ENCODE data around the gene NTM. TPM values are rescaled to one million over a fixed set of nuclear protein-coding genes. Genes with fewer than 3 reads are reported as not detected.
"Not testable (repeated sequence)": the region's sequence is repeated elsewhere in the genome, so short reads cannot be mapped to it uniquely, and the experiment has no call there.

Gene NTM
- total RNA-seq, 2 donors from 2014 or later = not detected

DNA sequence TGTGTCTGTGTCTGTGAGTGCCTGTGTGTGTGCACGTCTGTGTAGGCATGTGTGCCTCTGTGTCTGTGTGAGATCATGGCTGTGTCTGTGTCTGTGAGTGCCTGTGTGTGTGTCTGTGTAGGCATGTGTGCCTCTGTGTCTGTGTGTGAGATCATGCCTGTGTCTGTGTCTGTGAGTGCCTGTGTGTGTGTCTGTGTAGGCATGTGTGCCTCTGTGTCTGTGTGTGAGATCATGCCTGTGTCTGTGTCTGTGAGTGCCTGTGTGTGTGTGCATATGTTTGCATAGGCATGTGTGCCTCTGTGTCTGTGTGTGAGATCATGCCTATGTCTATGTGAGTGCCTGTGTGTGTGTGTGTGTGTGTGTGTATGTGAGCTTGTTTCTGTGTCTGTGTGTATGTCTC, 310.0 kb downstream of the NTM start:
- not testable (repeated sequence) for ATAC-seq; H3K4me1 Mint-ChIP-seq; H3K4me3 Mint-ChIP-seq; H3K9me3 ChIP-seq (ENCODE audit: control insufficient read depth, low read length, poor library complexity, severe bottlenecking); DNase-seq; H3K27me3 Mint-ChIP-seq; H3K36me3 Mint-ChIP-seq (ENCODE audit: low read depth); H3K27ac Mint-ChIP-seq

GRCh38 chr11:131681920-131682319, 311.5 kb downstream of the NTM start:
- Mint-ChIP-seq H3K4me1 (no peaks in the 10 kb centered on the region), H3K27ac (no peak overlapping the region), H3K4me3 (no peak overlapping the region), H3K27me3 (peaks cover 15% of the 10 kb centered on the region), H3K36me3 (ENCODE audit: low read depth) (peaks cover 2% of the 10 kb centered on the region)
- ATAC-seq (no peak), DNase-seq (no peak)
- no peaks in the 10 kb centered on the region for H3K9me3 ChIP-seq (ENCODE audit: control insufficient read depth, low read length, poor library complexity, severe bottlenecking)

DNA sequence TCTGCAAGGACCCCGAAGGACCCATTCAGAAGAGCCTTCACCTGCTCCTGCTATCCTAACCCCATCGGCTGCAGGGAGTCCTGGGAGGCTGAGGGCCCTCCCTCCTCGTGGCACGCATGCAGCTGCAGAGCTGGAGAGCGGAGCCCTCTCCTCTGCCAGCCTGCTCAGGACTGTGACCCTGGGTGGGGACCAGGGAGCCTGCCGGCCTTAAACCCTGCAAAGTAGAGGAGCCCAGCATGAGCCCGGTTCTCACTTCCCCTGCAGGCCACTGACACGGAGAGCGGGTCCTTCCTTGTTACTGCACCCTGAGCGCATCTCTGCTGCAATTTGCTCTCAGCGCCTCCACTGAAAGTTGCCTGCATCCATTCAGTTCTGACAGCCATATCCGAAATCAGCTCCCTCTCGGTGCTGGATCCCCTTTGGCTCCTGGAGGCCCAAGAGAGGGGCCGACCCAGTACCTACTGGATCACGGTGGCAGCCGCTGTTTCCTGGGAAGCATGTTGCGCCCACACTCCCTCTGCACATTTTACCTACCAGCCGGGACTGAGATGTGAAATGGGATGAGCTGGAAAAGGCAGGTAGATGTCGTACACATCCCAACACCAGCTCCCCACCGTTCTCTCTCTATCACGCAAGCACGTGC, 312.1 kb downstream of the NTM start:
- H3K4me3 Mint-ChIP-seq = no peak overlapping the region

GRCh38 chr11:131683131-131683530, 312.7 kb downstream of the NTM start:
- DNase-seq (no peak), ATAC-seq (no peak)
- H3K27ac Mint-ChIP-seq = no peak overlapping the region
- H3K27me3 Mint-ChIP-seq = peaks cover 15% of the 10 kb centered on the region
- H3K4me1 Mint-ChIP-seq = no peaks in the 10 kb centered on the region
- peaks cover 2% of the 10 kb centered on the region for H3K36me3 Mint-ChIP-seq (ENCODE audit: low read depth)
- no peak overlapping the region for H3K4me3 Mint-ChIP-seq
- no peaks in the 10 kb centered on the region for H3K9me3 ChIP-seq (ENCODE audit: control insufficient read depth, low read length, poor library complexity, severe bottlenecking)

More for the DNA sequence above, 312.1 kb downstream of the NTM start:
- ATAC-seq (no peak), DNase-seq (no peak)
- no peak overlapping the region for H3K27ac Mint-ChIP-seq
- H3K27me3 Mint-ChIP-seq = peaks cover 15% of the 10 kb centered on the region
- H3K4me1 Mint-ChIP-seq = no peaks in the 10 kb centered on the region
- H3K36me3 Mint-ChIP-seq (ENCODE audit: low read depth) = peaks cover 2% of the 10 kb centered on the region
- no peaks in the 10 kb centered on the region for H3K9me3 ChIP-seq (ENCODE audit: control insufficient read depth, low read length, poor library complexity, severe bottlenecking)

DNA sequence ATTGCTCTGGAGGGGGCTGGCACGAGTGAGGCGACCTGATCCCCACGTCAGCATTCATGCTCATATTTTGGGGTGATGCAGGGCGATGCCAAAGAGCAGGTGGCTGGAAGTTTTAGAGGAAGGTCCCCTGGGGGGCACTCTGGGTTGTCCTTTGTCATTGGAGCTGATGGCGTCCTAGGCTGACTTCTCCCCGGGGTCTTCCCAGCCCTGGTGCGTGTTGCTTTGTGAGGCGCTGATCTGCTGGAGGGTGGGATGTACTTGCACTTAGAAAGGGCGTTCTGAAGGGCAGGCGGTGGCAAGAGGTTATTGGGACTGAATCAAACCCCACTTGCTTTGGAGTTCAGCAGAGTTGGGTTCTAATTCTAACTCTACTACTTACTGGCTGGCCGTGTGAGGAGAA, 313.3 kb downstream of the NTM start:
- no peak for ATAC-seq
- peaks cover 15% of the 10 kb centered on the region for H3K27me3 Mint-ChIP-seq
- DNase-seq = no peak
- H3K9me3 ChIP-seq (ENCODE audit: control insufficient read depth, low read length, poor library complexity, severe bottlenecking) = no peaks in the 10 kb centered on the region
- H3K4me3 Mint-ChIP-seq = no peak overlapping the region
- no peak overlapping the region for H3K27ac Mint-ChIP-seq
- H3K4me1 Mint-ChIP-seq = no peaks in the 10 kb centered on the region
- H3K36me3 Mint-ChIP-seq (ENCODE audit: low read depth) = peaks cover 2% of the 10 kb centered on the region

- H3K4me1 Mint-ChIP-seq = no peaks in the 10 kb centered on the region
- peaks cover 15% of the 10 kb centered on the region for H3K27me3 Mint-ChIP-seq
- no peak for DNase-seq
- H3K36me3 Mint-ChIP-seq (ENCODE audit: low read depth) = peaks cover 2% of the 10 kb centered on the region
- ATAC-seq = no peak
- H3K4me3 Mint-ChIP-seq = no peak overlapping the region
- no peak overlapping the region for H3K27ac Mint-ChIP-seq
- no peaks in the 10 kb centered on the region for H3K9me3 ChIP-seq (ENCODE audit: control insufficient read depth, low read length, poor library complexity, severe bottlenecking)
Observed at GRCh38 chr11:131684111-131685060, 314.0 kb downstream of the NTM start.

DNA sequence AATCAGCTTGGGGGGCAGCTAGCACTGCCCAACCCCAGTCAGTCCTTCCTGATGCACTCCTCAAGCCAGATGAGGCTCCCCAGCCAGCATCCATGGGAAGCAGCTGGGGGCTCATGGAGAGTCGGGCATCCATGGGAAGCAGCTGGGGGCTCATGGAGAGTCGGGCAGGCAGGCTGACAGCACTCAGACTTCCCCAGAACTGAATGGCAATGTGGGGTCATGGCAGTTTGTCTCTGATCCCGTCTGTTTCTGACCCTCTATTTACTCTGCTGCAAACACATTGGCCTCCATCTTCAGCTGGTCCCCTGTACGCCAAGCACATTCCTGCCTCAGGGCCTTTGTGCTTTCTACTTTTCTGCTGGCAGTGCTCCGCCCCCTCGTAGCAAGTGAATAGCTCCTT, 314.8 kb downstream of the NTM start:
- ATAC-seq (no peak), DNase-seq (no peak)
- H3K36me3 Mint-ChIP-seq (ENCODE audit: low read depth) = peaks cover 2% of the 10 kb centered on the region

GRCh38 chr11:131685906-131686305, 315.5 kb downstream of the NTM start:
- Mint-ChIP-seq H3K27me3 (peaks cover 26% of the 10 kb centered on the region), H3K4me3 (no peak overlapping the region), H3K4me1 (no peaks in the 10 kb centered on the region), H3K27ac (no peak overlapping the region), H3K36me3 (ENCODE audit: low read depth) (peaks cover 2% of the 10 kb centered on the region)
- no peak for ATAC-seq
- no peak for DNase-seq
- no peaks in the 10 kb centered on the region for H3K9me3 ChIP-seq (ENCODE audit: control insufficient read depth, low read length, poor library complexity, severe bottlenecking)

More for the DNA sequence above, 314.8 kb downstream of the NTM start:
- Mint-ChIP-seq H3K4me1 (no peaks in the 10 kb centered on the region), H3K27me3 (peaks cover 21% of the 10 kb centered on the region), H3K27ac (no peak overlapping the region), H3K4me3 (no peak overlapping the region)
- H3K9me3 ChIP-seq (ENCODE audit: control insufficient read depth, low read length, poor library complexity, severe bottlenecking) = no peaks in the 10 kb centered on the region

DNA sequence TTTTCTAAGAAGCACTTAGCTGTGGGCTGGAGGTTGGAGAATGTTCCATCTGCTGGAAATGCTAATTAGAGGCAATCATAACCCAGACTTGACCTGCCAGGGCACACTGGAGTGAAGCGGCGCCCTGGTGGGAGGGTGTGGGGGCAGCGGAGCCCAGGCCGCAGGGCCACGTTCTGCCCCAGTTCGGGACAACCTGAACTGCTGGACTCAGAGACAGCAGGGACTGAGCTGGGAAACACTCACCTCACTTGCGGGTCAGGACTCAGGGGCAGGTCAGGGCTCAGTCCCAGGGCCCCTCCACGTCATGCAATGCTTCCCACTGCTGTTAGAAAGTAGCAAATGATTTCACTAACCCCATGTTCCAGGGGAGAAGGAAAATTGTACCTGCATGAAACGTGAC, 316.4 kb downstream of the NTM start:
- Mint-ChIP-seq H3K36me3 (ENCODE audit: low read depth) (peaks cover 2% of the 10 kb centered on the region), H3K27me3 (peaks cover 26% of the 10 kb centered on the region)
- no peaks in the 10 kb centered on the region for H3K9me3 ChIP-seq (ENCODE audit: control insufficient read depth, low read length, poor library complexity, severe bottlenecking)

DNA sequence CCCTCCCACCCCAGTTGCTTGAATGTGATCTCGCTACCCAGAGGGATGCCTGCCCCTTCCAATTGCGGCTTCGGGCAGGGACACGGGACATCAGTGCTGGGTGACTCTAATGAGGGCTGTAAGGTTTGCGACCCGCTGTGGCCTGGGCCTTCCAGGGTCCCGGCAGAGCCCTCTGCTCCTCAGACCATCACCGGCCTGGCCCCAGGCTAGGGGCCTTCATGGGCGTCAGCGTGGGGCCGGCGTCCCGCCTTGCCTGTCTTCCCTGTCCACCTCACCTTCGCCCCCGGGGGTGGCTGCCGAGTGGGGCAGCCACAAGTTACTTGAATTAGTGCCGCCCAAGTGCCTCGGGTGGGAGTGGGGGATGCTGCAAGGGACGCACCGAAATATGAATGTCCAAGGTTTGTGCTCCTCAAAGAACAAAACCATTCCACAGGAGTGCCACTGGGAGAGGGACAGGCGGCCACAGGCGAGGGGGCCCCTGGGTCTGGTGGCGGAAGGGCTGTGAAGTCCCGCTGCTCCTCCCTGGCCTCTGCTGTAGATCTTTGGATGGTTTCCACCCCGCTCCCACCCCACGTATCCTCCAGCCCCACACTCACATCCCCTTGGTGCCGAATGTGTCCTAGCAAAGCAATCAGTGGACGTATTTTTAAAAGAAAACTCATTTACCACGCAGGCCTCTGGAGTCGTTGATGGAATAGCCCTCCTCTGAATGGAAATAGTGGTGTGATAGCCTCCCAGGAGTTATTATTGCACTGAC, 317.1 kb downstream of the NTM start:
- no peaks in the 10 kb centered on the region for H3K9me3 ChIP-seq (ENCODE audit: control insufficient read depth, low read length, poor library complexity, severe bottlenecking)
- Mint-ChIP-seq H3K36me3 (ENCODE audit: low read depth) (peaks cover 2% of the 10 kb centered on the region), H3K4me3 (no peak overlapping the region), H3K27ac (no peak overlapping the region), H3K27me3 (peaks cover 31% of the 10 kb centered on the region), H3K4me1 (no peaks in the 10 kb centered on the region)
- no peak for ATAC-seq
- DNase-seq = no peak

More for the DNA sequence above, 316.4 kb downstream of the NTM start:
- no peak overlapping the region for H3K27ac Mint-ChIP-seq
- H3K4me3 Mint-ChIP-seq = no peak overlapping the region
- no peaks in the 10 kb centered on the region for H3K4me1 Mint-ChIP-seq
- DNase-seq (no peak), ATAC-seq (no peak)

DNA sequence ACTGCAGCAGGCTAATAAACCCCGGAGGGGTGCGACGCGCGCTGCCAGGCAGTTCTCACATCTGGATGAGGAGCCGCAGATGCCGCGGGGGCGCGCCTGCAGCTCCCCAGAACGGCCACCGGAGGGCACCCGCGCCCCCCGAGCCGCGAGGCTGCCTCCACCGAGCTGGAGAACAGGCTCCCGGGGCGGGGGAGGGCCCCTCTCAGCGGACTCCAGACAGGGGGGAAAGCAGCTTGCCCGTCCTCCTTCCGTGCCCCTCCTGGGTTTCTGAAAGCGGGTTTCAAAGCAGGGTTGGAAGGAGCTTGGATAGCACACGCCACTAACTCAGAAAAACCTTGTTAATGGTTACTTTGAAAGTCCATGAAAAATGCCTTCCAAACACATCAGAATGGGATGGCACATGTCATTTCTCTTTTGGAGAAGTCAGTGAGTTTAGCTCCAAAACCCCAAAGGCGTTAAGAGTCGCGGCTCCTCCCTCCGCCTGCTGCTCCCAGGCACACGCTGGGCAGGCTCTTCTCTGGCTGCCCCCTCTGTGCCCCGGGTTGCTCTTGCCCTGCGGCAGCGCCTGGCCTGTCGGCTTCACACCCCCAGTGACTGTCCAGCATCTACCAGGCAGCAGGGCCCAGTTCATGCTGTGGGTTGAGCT, 317.8 kb downstream of the NTM start:
- Mint-ChIP-seq H3K27ac (no peak overlapping the region), H3K4me1 (no peaks in the 10 kb centered on the region), H3K4me3 (no peak overlapping the region), H3K36me3 (ENCODE audit: low read depth) (peaks cover 2% of the 10 kb centered on the region), H3K27me3 (peaks cover 36% of the 10 kb centered on the region)
- DNase-seq = no peak
- no peaks in the 10 kb centered on the region for H3K9me3 ChIP-seq (ENCODE audit: control insufficient read depth, low read length, poor library complexity, severe bottlenecking)
- no peak for ATAC-seq

- no peaks in the 10 kb centered on the region for H3K9me3 ChIP-seq (ENCODE audit: control insufficient read depth, low read length, poor library complexity, severe bottlenecking)
- peaks cover 2% of the 10 kb centered on the region for H3K36me3 Mint-ChIP-seq (ENCODE audit: low read depth)
- no peak overlapping the region for H3K4me3 Mint-ChIP-seq
- peaks cover 47% of the 10 kb centered on the region for H3K27me3 Mint-ChIP-seq
- H3K4me1 Mint-ChIP-seq = peaks cover under 1% of the 10 kb centered on the region
- ATAC-seq (no peak), DNase-seq (no peak)
- no peak overlapping the region for H3K27ac Mint-ChIP-seq
Observed at GRCh38 chr11:131689049-131689925, 318.9 kb downstream of the NTM start.

All from T-helper 17 cell (primary cell).